Esophagus squamous epithelium (tissue), 5 donors: ENCODE data around the gene SPINT1. TPM values are rescaled to one million over a fixed set of nuclear protein-coding genes. Genes with fewer than 3 reads are reported as not detected.
A peak's percentile ranks its signal among the peaks of the same experiment; 100 is the strongest.

Experiments used
- DNase-seq: peaks from one replicate; lab custom pipeline; 2025; lab: John Stamatoyannopoulos, UW
- H3K27ac ChIP-seq, 4 donors: fragments of 200-600 bp; sonication (generic); one replicate each; pipeline ENCODE4 v1.5.1; 2016 to 2019; ENCODE audit warnings: mild to moderate bottlenecking in 1 of 4
- H3K27me3 ChIP-seq, 4 donors: fragments of 200-600 bp; sonication (generic); 1 replicate in 3 of 4; 2 replicates in 1 of 4; pipeline versions ENCODE4 v1.5.1 to v1.6.0; 2017 to 2021; ENCODE audit warnings: antibody characterized with exemption in 1 of 4
- H3K36me3 ChIP-seq, 3 donors: fragments of 200-600 bp; sonication (generic); one replicate each; pipeline ENCODE4 v1.5.1; 2016 to 2019
- H3K4me1 ChIP-seq, 3 donors: fragments of 200-600 bp; sonication (generic); one replicate each; pipeline ENCODE4 v1.5.1; 2017 to 2019
- H3K4me3 ChIP-seq, 4 donors: fragments of 200-600 bp; sonication (generic); 1 replicate in 3 of 4; 2 replicates in 1 of 4; pipeline ENCODE4 v1.5.1; 2016 to 2019; ENCODE audit warnings: mild to moderate bottlenecking in 2 of 4, moderate library complexity in 1 of 4
- H3K9me3 ChIP-seq, 3 donors: fragments of 200-600 bp; sonication (generic); one replicate each; pipeline ENCODE4 v1.5.1; 2016 to 2019
- POLR2A ChIP-seq, 4 donors: fragments of 450-650 bp; IDR thresholded peaks; one replicate each; pipeline ENCODE4 v1.6.1; 2017; ENCODE audit warnings: antibody characterized with exemption in 4 of 4, mild to moderate bottlenecking in 4 of 4, moderate library complexity in 3 of 4
- WGBS, 2 donors: methylation state at CpG; one replicate each; pipeline ENCODE4 v1.1.5; 2018; 5-methylcytosine and 5-hydroxymethylcytosine counted together
- intact Hi-C: fragments of 100-400 bp; cut with DNase I; formaldehyde crosslinking; loops from one replicate; pipeline ENCODE4 v1.15.0; 2022
- total RNA-seq, 4 donors: library from RNA; depleted of rRNA; stranded (reverse); fragments of >200 nt; gene quantifications; one replicate each; pipeline ENCODE4 v1.1.0, GENCODE V29; 2016
- TF ChIP-seq, protein P1 (sequence below), 6 experiments: fragments of 450-650 bp in 4 of 6; fragments of 200-600 bp in 2 of 6; sonication (generic) in 2 of 6; IDR thresholded peaks; one replicate each; pipeline ENCODE4 v1.5.1; 2016 to 2019; ENCODE audit warnings: antibody characterized with exemption in 6 of 6, mild to moderate bottlenecking in 4 of 6, moderate library complexity in 4 of 6
- donor health status: DM: yes; HTN: yes; CAD: no.

Gene SPINT1
- total RNA-seq, 4 donors from 2014 or later, result 168 to 506 (median 215) TPM

DNA sequence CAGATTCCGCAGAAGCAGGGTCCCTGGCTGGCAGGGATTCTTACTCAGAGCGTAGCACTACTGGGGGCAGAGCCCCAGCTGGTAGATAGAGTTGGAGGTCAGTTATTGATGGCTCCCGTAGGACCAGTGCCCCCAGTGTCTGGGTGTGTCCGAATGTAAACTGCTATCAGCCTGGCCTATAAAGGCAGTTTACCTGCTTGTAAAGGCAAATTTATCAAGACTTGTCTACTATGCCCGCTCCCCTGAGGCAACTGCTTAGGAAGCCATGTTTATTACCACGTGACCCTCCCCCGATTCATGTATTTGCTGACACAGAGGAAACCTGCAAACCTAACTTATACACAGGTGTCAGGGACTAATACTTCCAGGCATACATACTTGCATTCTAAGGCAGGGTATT, 14.7 kb upstream of the SPINT1 start:
- Histone ChIP-seq H3K36me3 (no peaks in the 10 kb centered on the region), H3K27ac (no peak overlapping the region), H3K4me1 (no peaks in the 10 kb centered on the region), H3K4me3 (no peak overlapping the region), H3K27me3 (no peaks in the 10 kb centered on the region), H3K9me3 (no peaks in the 10 kb centered on the region)
- intact Hi-C loops, result no loop called here
- 79 to 85% methylated on average over 5 of the region's 7 CpGs for WGBS, 2 donors
- TF ChIP-seq, protein P1, sequence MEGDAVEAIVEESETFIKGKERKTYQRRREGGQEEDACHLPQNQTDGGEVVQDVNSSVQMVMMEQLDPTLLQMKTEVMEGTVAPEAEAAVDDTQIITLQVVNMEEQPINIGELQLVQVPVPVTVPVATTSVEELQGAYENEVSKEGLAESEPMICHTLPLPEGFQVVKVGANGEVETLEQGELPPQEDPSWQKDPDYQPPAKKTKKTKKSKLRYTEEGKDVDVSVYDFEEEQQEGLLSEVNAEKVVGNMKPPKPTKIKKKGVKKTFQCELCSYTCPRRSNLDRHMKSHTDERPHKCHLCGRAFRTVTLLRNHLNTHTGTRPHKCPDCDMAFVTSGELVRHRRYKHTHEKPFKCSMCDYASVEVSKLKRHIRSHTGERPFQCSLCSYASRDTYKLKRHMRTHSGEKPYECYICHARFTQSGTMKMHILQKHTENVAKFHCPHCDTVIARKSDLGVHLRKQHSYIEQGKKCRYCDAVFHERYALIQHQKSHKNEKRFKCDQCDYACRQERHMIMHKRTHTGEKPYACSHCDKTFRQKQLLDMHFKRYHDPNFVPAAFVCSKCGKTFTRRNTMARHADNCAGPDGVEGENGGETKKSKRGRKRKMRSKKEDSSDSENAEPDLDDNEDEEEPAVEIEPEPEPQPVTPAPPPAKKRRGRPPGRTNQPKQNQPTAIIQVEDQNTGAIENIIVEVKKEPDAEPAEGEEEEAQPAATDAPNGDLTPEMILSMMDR (IDR thresholded peaks at IDR 0.05), result no peak
- no peak for TF ChIP-seq POLR2A (IDR thresholded peaks at IDR 0.05)
- no peak for DNase-seq

DNA sequence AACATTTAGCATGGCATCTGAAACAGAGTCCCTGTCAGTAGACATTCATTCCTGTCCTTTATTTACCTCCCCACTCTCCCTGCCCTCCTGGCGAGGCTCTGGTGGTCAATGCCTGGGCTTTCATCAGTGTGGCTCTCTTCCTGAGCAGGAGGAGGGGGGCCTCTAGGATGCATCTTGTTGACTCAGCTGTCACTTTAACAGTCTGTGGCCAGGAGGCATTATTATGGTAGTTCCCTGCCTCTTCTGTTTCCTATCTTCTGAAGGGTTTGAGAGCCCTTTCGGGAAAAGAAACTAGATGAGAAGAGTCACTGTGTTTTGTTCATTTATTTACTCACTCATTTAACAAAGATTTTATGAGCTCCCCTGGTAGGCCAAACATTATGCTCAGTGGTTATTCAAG, 13.0 kb upstream of the SPINT1 start:
- no peak for DNase-seq
- Histone ChIP-seq H3K9me3 (no peaks in the 10 kb centered on the region), H3K4me1 (peaks cover 0 to 12% (median 6%) of the 10 kb centered on the region in 3 donors), H3K4me3 (no peak overlapping the region), H3K36me3 (no peaks in the 10 kb centered on the region), H3K27ac (no peak overlapping the region), H3K27me3 (no peaks in the 10 kb centered on the region)
- TF ChIP-seq, protein P1 (IDR thresholded peaks at IDR 0.05), result no peak
- TF ChIP-seq POLR2A (IDR thresholded peaks at IDR 0.05), result no peak
- WGBS, 2 donors, result 83 to 89% methylated on average over 2 of the region's 2 CpGs
- intact Hi-C loops, result no loop called here

DNA sequence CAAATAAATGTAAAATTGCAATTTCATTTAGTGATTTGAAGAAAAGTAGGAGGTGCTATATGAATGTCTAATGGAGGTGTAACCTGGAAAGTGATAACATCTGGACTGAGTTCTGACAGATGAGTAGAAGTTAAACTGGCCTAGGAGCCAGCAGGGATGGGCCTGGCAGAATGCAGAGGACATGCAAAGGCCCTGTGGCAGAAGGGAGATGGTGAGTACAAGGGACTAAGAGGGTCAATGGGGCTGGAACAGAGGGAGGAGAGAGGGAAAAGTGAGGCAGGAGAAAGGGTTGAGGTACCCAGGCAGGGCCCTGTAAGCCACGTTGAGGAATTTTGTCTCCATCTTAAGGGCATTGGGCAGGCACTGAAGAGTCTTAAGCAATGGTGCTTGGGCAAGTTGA, 12.0 kb upstream of the SPINT1 start:
- 58 to 92% methylated on average over 1 of the region's 1 CpG for WGBS, 2 donors
- DNase-seq, result no peak
- no peak overlapping the region for H3K4me3 ChIP-seq

DNA sequence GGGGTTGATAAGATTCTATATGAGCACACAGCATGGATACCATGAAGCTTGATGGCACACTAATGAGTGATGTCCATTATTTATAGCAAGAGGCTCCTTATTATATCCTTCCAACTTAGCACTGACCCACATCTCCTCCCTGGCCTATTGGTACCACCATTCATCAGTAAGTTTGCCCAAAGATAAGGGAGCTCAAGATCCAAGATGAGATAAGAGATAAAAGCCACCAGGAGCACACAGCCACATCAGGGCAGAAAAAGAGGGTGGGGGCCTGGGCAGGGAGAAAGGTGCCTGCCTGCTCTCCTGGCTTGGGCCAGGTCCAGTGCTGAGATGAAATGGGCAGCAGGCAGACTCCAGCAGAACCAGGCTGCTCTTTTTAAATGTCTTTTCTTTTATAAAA, 10.9 kb upstream of the SPINT1 start:
- intact Hi-C loops, result no loop called here

More for the DNA sequence above, 12.0 kb upstream of the SPINT1 start:
- intact Hi-C loops, result no loop called here
- Histone ChIP-seq H3K27me3 (no peaks in the 10 kb centered on the region), H3K36me3 (no peaks in the 10 kb centered on the region), H3K4me1 (peaks cover 0 to 17% (median 6%) of the 10 kb centered on the region in 3 donors), H3K9me3 (no peaks in the 10 kb centered on the region), H3K27ac (no peak overlapping the region)
- no peak for TF ChIP-seq POLR2A (IDR thresholded peaks at IDR 0.05)
- TF ChIP-seq, protein P1 (IDR thresholded peaks at IDR 0.05), result no peak

DNA sequence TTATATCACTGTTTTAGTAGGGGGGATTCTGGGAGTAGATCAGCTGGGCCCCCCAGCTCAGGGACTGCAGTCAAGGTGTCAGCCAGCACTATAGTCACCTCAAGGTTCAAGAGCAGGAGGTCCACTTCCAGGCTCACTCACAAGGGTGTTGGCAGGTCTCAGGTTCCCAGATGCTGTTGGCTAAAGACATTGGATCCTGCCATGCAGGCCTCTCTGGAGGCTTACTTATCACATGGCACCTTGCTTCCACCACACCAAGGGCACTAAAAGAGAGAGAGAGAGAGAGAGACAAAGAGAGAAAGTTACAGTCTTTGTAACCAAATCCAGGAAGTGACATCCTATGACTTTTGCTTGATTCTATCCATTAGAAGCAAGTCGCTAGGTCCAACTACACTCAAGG, 7.8 kb upstream of the SPINT1 start:
- Histone ChIP-seq H3K9me3 (no peaks in the 10 kb centered on the region), H3K4me3 (no peak overlapping the region), H3K27ac (peak overlapping the region in 2 of 4 donors; percentile 26 to 31), H3K27me3 (no peaks in the 10 kb centered on the region), H3K36me3 (peaks cover 0 to 19% (median 0%) of the 10 kb centered on the region in 3 donors), H3K4me1 (peaks cover 0 to 17% (median 6%) of the 10 kb centered on the region in 3 donors)
- WGBS, 2 donors, result 100% methylated on average over 1 of the region's 1 CpG
- intact Hi-C loops, result no loop called here
- TF ChIP-seq, protein P1 (IDR thresholded peaks at IDR 0.05), result no peak
- no peak for TF ChIP-seq POLR2A (IDR thresholded peaks at IDR 0.05)
- no peak for DNase-seq

More for the DNA sequence above, 10.9 kb upstream of the SPINT1 start:
- peaks cover 0 to 17% (median 6%) of the 10 kb centered on the region in 3 donors for H3K4me1 ChIP-seq
- H3K36me3 ChIP-seq, result peaks cover 0 to 6% (median 0%) of the 10 kb centered on the region in 3 donors
- no peak overlapping the region for H3K27ac ChIP-seq
- no peak overlapping the region for H3K4me3 ChIP-seq
- no peaks in the 10 kb centered on the region for H3K9me3 ChIP-seq
- H3K27me3 ChIP-seq, result no peaks in the 10 kb centered on the region
- TF ChIP-seq POLR2A (IDR thresholded peaks at IDR 0.05), result no peak
- TF ChIP-seq, protein P1 (IDR thresholded peaks at IDR 0.05), result no peak
- no peak for DNase-seq
